NCI-H1105 (cell line): ENCODE data around the gene ASNS.
"Not testable (repeated sequence)": the region's sequence is repeated elsewhere in the genome, so short reads cannot be mapped to it uniquely, and the experiment has no call there.

Source experiments
- DNase-seq: peaks from one replicate; lab custom pipeline; 2025; lab: John Stamatoyannopoulos, UW

The ASNS gene

GRCh38 chr7:97872025-97872669, at the start of gene ASNS:
Gene ASNS (minus strand): TSS chr7:97872408. CDS start chr7:97869156, 3,252 bp downstream.
- DNase-seq, result peak; percentile 93

- DNase-seq, result not testable (repeated sequence)
These were observed 49.0 kb upstream of the ASNS start for GRCh38 chr7:97921254-97921653.

- DNase-seq, result not testable (repeated sequence)
These were observed 43.1 kb upstream of the ASNS start for GRCh38 chr7:97915267-97915666.

GRCh38 chr7:97912294-97912693, 40.1 kb upstream of the ASNS start:
- not testable (repeated sequence) for DNase-seq

GRCh38 chr7:97896893-97897292, 24.7 kb upstream of the ASNS start:
- not testable (repeated sequence) for DNase-seq

- not testable (repeated sequence) for DNase-seq
These were observed 19.5 kb upstream of the ASNS start for GRCh38 chr7:97891721-97892120.

- DNase-seq, result not testable (repeated sequence)
These were observed 7.3 kb upstream of the ASNS start for GRCh38 chr7:97879527-97879926.

- not testable (repeated sequence) for DNase-seq
These were observed 2.7 kb upstream of the ASNS start for GRCh38 chr7:97874894-97875293.

- DNase-seq, result no peak
These were observed 1.4 kb upstream of the ASNS start for GRCh38 chr7:97873606-97874005.

GRCh38 chr7:97871659-97872024, 566 bp downstream of the ASNS start:
- peak; percentile 53 for DNase-seq

- DNase-seq, result no peak
These were observed 3.4 kb downstream of the ASNS start for GRCh38 chr7:97868788-97869187.

- DNase-seq, result no peak
These were observed 3.9 kb downstream of the ASNS start for GRCh38 chr7:97868314-97868713.

GRCh38 chr7:97865104-97865503, 7.1 kb downstream of the ASNS start:
- no peak for DNase-seq

- DNase-seq, result no peak
These were observed 12.5 kb downstream of the ASNS start for GRCh38 chr7:97859606-97860204.

- DNase-seq, result no peak
These were observed 14.0 kb downstream of the ASNS start for GRCh38 chr7:97858221-97858620.

- no peak for DNase-seq
These were observed 14.7 kb downstream of the ASNS start for GRCh38 chr7:97857544-97857943.

GRCh38 chr7:97851683-97852082, 20.5 kb downstream of the ASNS start:
- DNase-seq, result no peak

- DNase-seq, result not testable (repeated sequence)
These were observed 21.8 kb downstream of the ASNS start for GRCh38 chr7:97850262-97851031.

- DNase-seq, result no peak
These were observed 24.4 kb downstream of the ASNS start for GRCh38 chr7:97847791-97848190.

GRCh38 chr7:97846945-97847344, 25.3 kb downstream of the ASNS start:
- no peak for DNase-seq

- peak; percentile 22 for DNase-seq
These were observed 26.5 kb downstream of the ASNS start for GRCh38 chr7:97845622-97846203.

GRCh38 chr7:97844036-97844435, 28.2 kb downstream of the ASNS start:
- DNase-seq, result no peak
